ENCODE measurements around the gene UBE3A.

DNA sequence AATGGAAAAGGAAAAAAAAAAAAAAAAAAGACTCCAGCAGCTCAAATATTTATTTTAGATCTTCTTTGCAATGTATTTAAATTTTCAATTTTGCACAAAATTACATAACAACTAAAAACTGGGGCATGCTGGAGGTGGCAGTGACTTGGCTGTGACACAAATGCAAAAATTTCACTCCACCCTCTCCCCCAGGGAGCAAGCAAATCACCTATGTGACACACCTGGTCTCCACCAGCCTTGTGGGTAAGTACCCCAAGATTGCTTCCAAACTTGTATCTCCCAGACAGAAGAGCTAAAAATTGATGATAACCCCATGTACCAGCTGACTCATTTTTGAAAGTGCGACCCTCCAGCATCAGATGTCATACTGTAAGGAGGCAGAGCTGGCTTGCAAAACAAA is 32.0 kb downstream of the UBE3A start:
- TF ChIP-seq, protein P1, sequence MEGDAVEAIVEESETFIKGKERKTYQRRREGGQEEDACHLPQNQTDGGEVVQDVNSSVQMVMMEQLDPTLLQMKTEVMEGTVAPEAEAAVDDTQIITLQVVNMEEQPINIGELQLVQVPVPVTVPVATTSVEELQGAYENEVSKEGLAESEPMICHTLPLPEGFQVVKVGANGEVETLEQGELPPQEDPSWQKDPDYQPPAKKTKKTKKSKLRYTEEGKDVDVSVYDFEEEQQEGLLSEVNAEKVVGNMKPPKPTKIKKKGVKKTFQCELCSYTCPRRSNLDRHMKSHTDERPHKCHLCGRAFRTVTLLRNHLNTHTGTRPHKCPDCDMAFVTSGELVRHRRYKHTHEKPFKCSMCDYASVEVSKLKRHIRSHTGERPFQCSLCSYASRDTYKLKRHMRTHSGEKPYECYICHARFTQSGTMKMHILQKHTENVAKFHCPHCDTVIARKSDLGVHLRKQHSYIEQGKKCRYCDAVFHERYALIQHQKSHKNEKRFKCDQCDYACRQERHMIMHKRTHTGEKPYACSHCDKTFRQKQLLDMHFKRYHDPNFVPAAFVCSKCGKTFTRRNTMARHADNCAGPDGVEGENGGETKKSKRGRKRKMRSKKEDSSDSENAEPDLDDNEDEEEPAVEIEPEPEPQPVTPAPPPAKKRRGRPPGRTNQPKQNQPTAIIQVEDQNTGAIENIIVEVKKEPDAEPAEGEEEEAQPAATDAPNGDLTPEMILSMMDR (IDR thresholded peaks at IDR 0.05) = no peak
- TF ChIP-seq POLR2A (IDR thresholded peaks at IDR 0.05) = no peak
